PC-9 (cell line): ENCODE measurements around the gene IFITM10. TPM values are rescaled to one million over a fixed set of nuclear protein-coding genes. Genes with fewer than 3 reads are reported as not detected.
A peak's percentile ranks its signal among the peaks of the same experiment; 100 is the strongest.

Experiments
- BruUV-seq: library from RNA; stranded (reverse); fragments of 400-500 nt; replicated peaks from 2 replicates; lab custom pipeline; 2021; lab: Mats Ljungman, UMichigan
- CTCF ChIA-PET: fragments of 300-600 bp; sonication (Branson Sonifier 250); formaldehyde crosslinking; loops from one replicate; lab custom pipeline; 2022; ENCODE audit warnings: antibody characterized with exemption; lab: Charles Lee
- POLR2A ChIA-PET: fragments of 300-600 bp; sonication (Branson Sonifier 250); formaldehyde crosslinking; loops from one replicate; lab custom pipeline; 2022; ENCODE audit warnings: antibody characterized with exemption; ENCODE audit not compliant: unreplicated experiment; lab: Charles Lee
- DNase-seq, 2 experiments: peaks; one replicate each; pipeline versions ENCODE4 v3.0.0 to v3.0.0-alpha.2; 2015 to 2022; ENCODE audit warnings: mixed read lengths in 1 of 2
- H2AFZ ChIP-seq: fragments of 200-600 bp; sonication (generic); 2 replicates; pipeline ENCODE4 v1.8.1; 2017; ENCODE audit warnings: antibody characterized with exemption
- H3F3A ChIP-seq: fragments of 200-600 bp; sonication (generic); 2 replicates; pipeline ENCODE4 v1.8.1; 2017; ENCODE audit warnings: antibody characterized with exemption, mild to moderate bottlenecking, low read depth; ENCODE audit not compliant: insufficient read depth
- H3K27ac ChIP-seq: fragments of 200-600 bp; sonication (generic); 2 replicates; pipeline ENCODE4 v1.6.1; 2016; ENCODE audit warnings: mixed run types
- H3K27me3 ChIP-seq: fragments of 200-600 bp; sonication (generic); 2 replicates; pipeline ENCODE4 v1.6.1; 2016; ENCODE audit warnings: low read depth, mixed run types; ENCODE audit not compliant: insufficient read depth
- H3K36me3 ChIP-seq: fragments of 200-600 bp; sonication (generic); 2 replicates; pipeline ENCODE4 v1.6.1; 2016; ENCODE audit warnings: low read depth, mixed run types
- H3K4me1 ChIP-seq: fragments of 200-600 bp; sonication (generic); replicated peaks from 2 replicates; pipeline ENCODE4 v1.6.1; 2016; ENCODE audit warnings: mixed run types; ENCODE audit not compliant: insufficient read depth
- H3K4me2 ChIP-seq: fragments of 200-600 bp; sonication (generic); 2 replicates; pipeline ENCODE4 v1.6.1; 2017; ENCODE audit warnings: mixed run types
- H3K4me3 ChIP-seq: fragments of 200-600 bp; sonication (generic); 2 replicates; pipeline ENCODE4 v1.6.1; 2016; ENCODE audit warnings: mixed run types
- H3K79me2 ChIP-seq: fragments of 200-600 bp; sonication (generic); 2 replicates; pipeline ENCODE4 v1.6.1; 2017; ENCODE audit warnings: low read depth, mixed run types
- H3K9me2 ChIP-seq: fragments of 200-600 bp; sonication (generic); 2 replicates; pipeline ENCODE4 v1.8.1; 2017; ENCODE audit warnings: mild to moderate bottlenecking; ENCODE audit not compliant: insufficient read depth
- H3K9me3 ChIP-seq: fragments of 200-600 bp; sonication (generic); 2 replicates; pipeline ENCODE4 v1.8.1; 2016; ENCODE audit warnings: low read depth; ENCODE audit not compliant: insufficient read depth
- H4K20me1 ChIP-seq: fragments of 200-600 bp; sonication (generic); 2 replicates; pipeline ENCODE4 v1.8.1; 2017; ENCODE audit not compliant: insufficient read depth
- CTCF ChIP-seq: fragments of 200-600 bp; sonication (generic); conservative IDR thresholded peaks from 2 replicates; pipeline ENCODE4 v1.6.1; 2017; ENCODE audit warnings: mixed run types, antibody characterized with exemption, mild to moderate bottlenecking, moderate library complexity
- EZH2 ChIP-seq: fragments of 200-600 bp; sonication (generic); IDR thresholded peaks from 2 replicates; pipeline ENCODE4 v1.8.0; 2017; ENCODE audit warnings: antibody characterized with exemption, low read depth
- intact Hi-C: fragments of 100-400 bp; cut with micrococcal nuclease; formaldehyde crosslinking; loops from one replicate; pipeline ENCODE4 v1.10.0; 2022; ENCODE audit not compliant: unreplicated experiment
- total RNA-seq: library from RNA; stranded (reverse); gene quantifications from 2 replicates; pipeline ENCODE4 v1.2.3, GENCODE V29; 2021

IFITM10 gene
- total RNA-seq, 1 experiment from 2014 or later, result 5.5 TPM

- Histone ChIP-seq H3K79me2 (no peaks in the 10 kb centered on the region), H3K9me2 (no peaks in the 10 kb centered on the region), H2AFZ (no peak overlapping the region), H3K27me3 (no peaks in the 10 kb centered on the region), H3K4me2 (peak overlapping the region; percentile 76), H3K9me3 (no peaks in the 10 kb centered on the region), H3K4me3 (no peak overlapping the region), H4K20me1 (no peaks in the 10 kb centered on the region), H3K36me3 (no peaks in the 10 kb centered on the region), H3F3A (no peaks in the 10 kb centered on the region), H3K27ac (no peak overlapping the region), H3K4me1 (peaks cover 26% of the 10 kb centered on the region)
- intact Hi-C loops, result no loop called here
- DNase-seq, result peak in 1 of 2 experiments; percentile 29
- POLR2A ChIA-PET, result no interaction called here
- TF ChIP-seq EZH2, result no peak
- TF ChIP-seq CTCF, result no peak
- CTCF ChIA-PET, result no interaction called here
- BruUV-seq, result no TSS peak
These were observed 33.5 kb upstream of the IFITM10 start for GRCh38 chr11:1783725-1784529.

GRCh38 chr11:1782831-1783724, 32.7 kb upstream of the IFITM10 start:
- Histone ChIP-seq H3K9me3 (no peaks in the 10 kb centered on the region), H3K27ac (peak overlapping the region; percentile 54), H3K9me2 (no peaks in the 10 kb centered on the region), H3K36me3 (no peaks in the 10 kb centered on the region), H3F3A (no peaks in the 10 kb centered on the region), H3K4me1 (peaks cover 35% of the 10 kb centered on the region), H4K20me1 (no peaks in the 10 kb centered on the region), H3K79me2 (no peaks in the 10 kb centered on the region), H3K4me2 (peak overlapping the region; percentile 76), H2AFZ (no peak overlapping the region), H3K27me3 (no peaks in the 10 kb centered on the region), H3K4me3 (peak overlapping the region; percentile 24; the same call in 1 of the 2 replicates)
- peak in 1 of 2 experiments; percentile 62 for DNase-seq
- TF ChIP-seq EZH2 (no peak), CTCF (no peak)
- BruUV-seq, result no TSS peak
- intact Hi-C loops, result no loop called here
- ChIA-PET CTCF (no interaction called here), POLR2A (no interaction called here)

- no peaks in the 10 kb centered on the region for H3K9me3 ChIP-seq
- ChIA-PET CTCF (no interaction called here), POLR2A (no interaction called here)
- H3F3A ChIP-seq, result no peaks in the 10 kb centered on the region
- peaks cover 43% of the 10 kb centered on the region for H3K4me1 ChIP-seq
- intact Hi-C loops, result no loop called here
- no peaks in the 10 kb centered on the region for H3K79me2 ChIP-seq
- no peaks in the 10 kb centered on the region for H3K27me3 ChIP-seq
- no peaks in the 10 kb centered on the region for H3K36me3 ChIP-seq
- no peak overlapping the region for H3K27ac ChIP-seq
- no peak for DNase-seq
- no peaks in the 10 kb centered on the region for H3K9me2 ChIP-seq
- no peaks in the 10 kb centered on the region for H4K20me1 ChIP-seq
- BruUV-seq, result no TSS peak
- H3K4me2 ChIP-seq, result no peak overlapping the region
- H2AFZ ChIP-seq, result no peak overlapping the region
- TF ChIP-seq EZH2, result no peak
- TF ChIP-seq CTCF, result no peak
- no peak overlapping the region for H3K4me3 ChIP-seq
These were observed 31.7 kb upstream of the IFITM10 start for GRCh38 chr11:1782031-1782590.
